GOT3 (cell line): ENCODE data around the gene FUT3.
A peak's percentile ranks its signal among the peaks of the same experiment; 100 is the strongest.

Experiments used
- DNase-seq: peaks from one replicate; lab custom pipeline; 2025; ENCODE audit warnings: mixed read lengths; lab: John Stamatoyannopoulos, UW

FUT3 gene

DNA sequence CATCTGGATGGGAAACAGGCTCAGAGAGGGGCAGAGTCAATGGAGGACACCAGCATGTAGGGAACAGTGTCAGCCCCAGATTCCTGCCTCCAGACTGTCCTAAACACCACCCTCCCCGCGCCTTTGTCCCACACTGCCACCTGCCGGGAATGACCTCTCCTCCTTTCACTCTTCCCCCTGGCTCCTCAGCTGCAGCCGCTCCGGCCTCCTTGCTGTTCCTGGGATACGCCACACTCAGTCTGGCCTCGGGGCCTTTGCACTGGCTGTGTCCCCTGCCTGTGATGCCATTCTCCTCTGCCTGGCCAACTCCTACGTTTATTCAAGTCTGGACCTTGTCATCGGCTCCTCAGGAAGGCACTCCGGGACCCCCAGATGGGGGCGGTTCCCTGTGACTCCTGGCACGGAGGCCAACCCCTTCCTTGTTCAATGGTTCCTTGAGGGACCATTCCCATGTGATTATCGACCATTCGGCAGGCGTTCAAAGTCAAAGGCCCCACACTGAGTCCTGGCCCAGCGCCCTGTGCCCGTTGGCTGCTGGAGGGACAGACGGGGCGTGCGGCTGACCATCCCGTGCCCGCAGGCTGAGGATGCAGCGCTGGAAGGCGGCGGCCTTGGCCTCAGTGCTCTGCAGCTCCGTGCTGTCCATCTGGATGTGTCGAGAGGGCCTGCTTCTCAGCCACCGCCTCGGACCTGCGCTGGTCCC lies 27.5 kb downstream of the FUT3 start:
- DNase-seq = no peak

- DNase-seq = no peak
These were observed 28.9 kb downstream of the FUT3 start for GRCh38 chr19:5822181-5822844.

- no peak for DNase-seq
These were observed 29.6 kb downstream of the FUT3 start for GRCh38 chr19:5821521-5822180.

DNA sequence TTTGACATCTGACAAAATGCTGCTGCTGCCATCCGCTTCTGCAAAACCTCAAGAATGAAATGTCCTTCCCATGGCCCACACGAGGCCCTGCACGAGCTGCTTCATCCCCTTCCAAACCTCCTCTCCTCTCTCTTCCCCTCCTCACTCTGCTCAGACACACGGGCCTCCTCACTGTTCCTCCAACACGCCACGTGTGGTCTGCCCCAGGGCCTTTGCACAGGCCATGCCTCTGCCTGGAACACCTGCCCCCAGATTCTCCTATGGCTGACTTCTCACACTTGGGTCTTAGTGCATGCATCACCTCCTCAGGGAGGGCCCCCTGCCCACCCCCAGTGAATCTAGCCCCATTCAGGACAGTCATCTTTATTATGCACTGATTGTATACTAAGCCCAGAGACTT lies 30.5 kb downstream of the FUT3 start:
- DNase-seq = no peak

- no peak for DNase-seq
These were observed 32.7 kb downstream of the FUT3 start for GRCh38 chr19:5818594-5818993.

- DNase-seq = no peak
These were observed 34.0 kb downstream of the FUT3 start for GRCh38 chr19:5817218-5817617.

- no peak for DNase-seq
These were observed 36.4 kb downstream of the FUT3 start for GRCh38 chr19:5814852-5815246.

- no peak for DNase-seq
These were observed 37.0 kb downstream of the FUT3 start for GRCh38 chr19:5814123-5814851.

- DNase-seq = no peak
These were observed 40.1 kb downstream of the FUT3 start for GRCh38 chr19:5811117-5811516.

GRCh38 chr19:5809469-5809868 lies 41.8 kb downstream of the FUT3 start:
- DNase-seq = no peak

- no peak for DNase-seq
These were observed 42.2 kb downstream of the FUT3 start for GRCh38 chr19:5809053-5809452.

DNA sequence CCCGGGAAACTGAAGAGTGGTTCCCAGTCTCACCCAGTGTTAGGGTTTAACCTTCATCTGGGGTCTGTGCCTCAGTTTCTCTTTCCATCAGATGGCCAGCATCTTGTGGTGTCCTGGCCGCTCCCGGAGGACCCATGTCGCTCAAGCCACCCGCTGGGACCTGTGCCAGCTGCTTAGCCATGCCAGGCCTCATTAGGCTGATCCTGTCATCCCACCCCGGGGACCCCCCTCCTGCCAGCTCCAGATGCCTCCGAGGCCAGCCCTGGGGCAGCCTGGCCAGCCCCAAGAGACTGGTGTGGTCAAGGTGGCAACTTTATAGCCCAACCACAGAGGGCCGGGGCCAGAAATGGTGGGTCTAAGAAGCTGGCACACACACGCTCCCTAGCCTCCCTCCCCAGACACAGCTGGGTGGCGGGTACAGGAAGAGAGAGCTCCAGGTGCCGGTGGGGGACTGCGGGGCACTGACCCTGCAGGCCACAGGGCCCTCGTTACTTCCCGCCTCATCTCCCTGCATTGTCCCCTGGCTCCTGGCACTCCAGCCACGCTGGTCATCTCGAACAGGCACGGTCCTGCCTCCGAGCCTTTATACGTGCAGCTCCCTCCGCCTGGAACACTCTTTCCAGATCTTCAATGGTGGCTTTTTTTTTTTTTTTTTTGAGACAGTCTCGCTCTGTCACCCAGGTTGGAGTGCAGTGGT lies 43.0 kb downstream of the FUT3 start:
- DNase-seq = no peak

- no peak for DNase-seq
These were observed 44.3 kb downstream of the FUT3 start for GRCh38 chr19:5806905-5807304.

DNA sequence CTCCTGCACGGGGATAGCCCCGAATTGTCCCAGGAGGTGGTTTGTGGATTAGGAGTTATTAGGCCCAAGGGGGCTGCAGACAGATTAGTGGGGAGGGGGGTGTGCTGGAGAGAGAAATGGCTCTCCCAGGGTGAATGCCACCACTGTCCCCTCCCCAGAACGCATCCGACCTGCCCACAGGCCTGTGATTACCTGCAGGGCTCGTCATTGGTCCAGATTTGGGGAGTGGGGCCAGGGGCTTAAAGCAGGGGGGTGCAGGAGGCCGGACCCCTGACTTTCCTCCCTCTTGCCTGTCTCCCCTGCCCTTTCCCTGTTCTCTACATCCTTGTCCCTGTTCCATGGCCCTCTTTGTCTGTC lies 45.1 kb downstream of the FUT3 start:
- no peak for DNase-seq

- no peak for DNase-seq
These were observed 45.7 kb downstream of the FUT3 start for GRCh38 chr19:5805462-5806132.

- DNase-seq = no peak
These were observed 46.5 kb downstream of the FUT3 start, which contains the start of gene NRTN for GRCh38 chr19:5804516-5805461. TSS of gene NRTN (plus strand) at chr19:5805067. CDS start at chr19:5824166, 19,099 bp downstream.

DNA sequence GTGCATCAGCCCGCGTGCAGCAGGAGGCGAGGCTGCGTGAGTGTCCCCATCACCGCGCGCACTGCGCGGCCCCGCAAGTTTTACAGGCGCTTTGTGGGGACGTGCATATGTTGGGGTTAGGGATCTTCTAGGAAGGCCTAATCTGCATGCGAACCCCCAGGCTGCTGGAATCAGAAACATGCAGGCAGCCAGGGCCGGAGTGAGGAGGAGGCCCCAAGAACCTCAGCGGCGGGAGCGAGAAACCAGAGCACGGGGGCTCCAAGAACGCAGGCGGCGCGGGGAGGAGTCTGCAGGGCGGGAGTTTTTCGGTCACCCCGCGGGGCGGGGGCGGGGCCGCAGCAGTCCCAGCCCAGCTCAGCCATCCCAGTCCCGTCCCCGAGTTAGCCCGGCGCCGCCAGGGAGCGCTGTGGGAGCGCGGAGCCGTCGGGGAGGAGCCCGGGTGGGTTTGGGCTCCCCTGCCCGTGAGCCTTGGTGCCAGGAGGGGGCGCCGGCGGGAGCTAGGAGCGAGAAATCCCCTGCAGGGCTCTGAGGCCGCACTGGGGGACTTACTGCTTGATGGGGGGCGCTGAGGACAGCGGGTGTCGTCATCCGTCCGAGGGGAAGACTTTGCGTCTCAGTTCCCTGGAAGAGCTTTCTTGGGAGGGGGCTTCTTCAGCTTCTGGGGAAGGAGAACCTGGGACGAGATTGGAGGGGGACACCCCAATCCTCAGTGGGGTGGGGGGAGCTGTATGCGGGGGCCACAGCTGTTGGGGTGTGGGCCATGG lies 47.3 kb downstream of the FUT3 start:
- peak; percentile 65 for DNase-seq

DNA sequence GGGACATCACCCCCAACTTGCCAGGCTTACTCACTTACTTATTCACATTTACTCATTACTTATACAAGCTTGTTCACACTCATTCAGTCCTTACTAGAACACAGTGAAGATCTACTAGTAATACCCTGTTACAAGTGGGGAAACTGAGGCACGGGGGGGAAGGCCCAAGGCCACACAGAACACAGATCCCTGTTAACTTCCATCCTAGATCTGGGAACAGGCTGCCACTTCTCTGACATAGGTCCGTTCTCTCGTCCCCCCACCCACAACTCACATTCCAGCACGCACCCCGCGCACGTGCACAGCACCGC lies 47.9 kb downstream of the FUT3 start:
- DNase-seq = no peak

DNA sequence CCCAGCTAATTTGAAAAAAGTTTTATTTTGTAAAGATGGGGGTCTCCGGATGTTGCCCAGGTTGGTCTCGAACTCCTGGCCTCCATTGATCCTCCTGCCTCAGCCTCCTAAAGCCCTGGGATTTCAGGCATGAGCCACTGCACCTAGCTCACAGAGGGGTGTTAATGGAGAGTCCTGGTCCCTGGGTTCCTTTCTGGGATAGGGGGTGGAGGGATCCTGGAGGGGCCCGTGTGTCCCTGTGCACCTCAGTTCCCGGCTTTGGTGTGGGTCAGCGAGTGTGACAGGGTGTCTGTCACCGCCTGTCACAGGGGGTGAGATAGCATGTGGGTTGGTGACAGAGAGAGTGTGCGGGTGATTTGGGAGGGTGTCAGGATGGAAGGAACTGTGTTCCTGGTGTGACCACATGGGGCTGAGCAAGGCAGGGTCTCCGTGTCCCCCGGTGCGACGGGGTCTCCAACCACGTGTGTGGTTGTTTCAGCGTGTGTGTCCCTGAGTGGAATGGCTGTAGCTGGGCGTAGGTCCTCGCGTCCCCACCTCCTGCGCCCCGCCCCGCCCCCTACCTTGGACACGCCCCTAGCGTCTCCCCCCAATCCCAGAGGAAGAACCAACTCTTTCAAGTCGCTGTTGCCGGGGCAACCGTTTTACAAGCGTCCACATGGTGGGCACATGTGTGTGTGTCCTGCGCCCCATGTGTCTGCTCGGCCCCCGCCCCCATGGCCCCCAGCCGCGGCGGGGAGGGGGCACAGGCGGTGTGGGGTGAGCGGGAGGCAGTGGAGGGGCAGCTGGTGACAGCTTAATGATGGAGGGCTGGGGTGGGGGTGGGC lies 49.2 kb downstream of the FUT3 start:
- no peak for DNase-seq
